ENCODE measurements around the gene LAMA4.

LAMA4 gene

GRCh38 chr6:112237595-112237994 lies 16.8 kb downstream of the LAMA4 start:
- no peak for DNase-seq

GRCh38 chr6:112237066-112237465 lies 17.3 kb downstream of the LAMA4 start:
- DNase-seq = no peak

GRCh38 chr6:112235956-112236355 lies 18.4 kb downstream of the LAMA4 start:
- DNase-seq = no peak

- no peak for DNase-seq
Measured at GRCh38 chr6:112234601-112235000, 19.8 kb downstream of the LAMA4 start.

- no peak for DNase-seq
Measured at GRCh38 chr6:112233847-112234246, 20.5 kb downstream of the LAMA4 start.

GRCh38 chr6:112232845-112233256 lies 21.5 kb downstream of the LAMA4 start:
- DNase-seq = no peak

- no peak for DNase-seq
Measured at GRCh38 chr6:112231594-112232060, 22.7 kb downstream of the LAMA4 start.

GRCh38 chr6:112231164-112231563 lies 23.2 kb downstream of the LAMA4 start:
- DNase-seq = no peak

- DNase-seq = no peak
Measured at GRCh38 chr6:112228480-112229332, 25.7 kb downstream of the LAMA4 start.

- no peak for DNase-seq
Measured at GRCh38 chr6:112227992-112228391, 26.4 kb downstream of the LAMA4 start.

- DNase-seq = no peak
Measured at GRCh38 chr6:112227411-112227810, 27.0 kb downstream of the LAMA4 start.

GRCh38 chr6:112225691-112226090 lies 28.7 kb downstream of the LAMA4 start:
- no peak for DNase-seq

- DNase-seq = no peak
Measured at GRCh38 chr6:112224088-112224487, 30.3 kb downstream of the LAMA4 start.

GRCh38 chr6:112223070-112223861 lies 31.1 kb downstream of the LAMA4 start:
- DNase-seq = no peak

GRCh38 chr6:112221981-112222852 lies 32.1 kb downstream of the LAMA4 start:
- no peak for DNase-seq

- DNase-seq = no peak
Measured at GRCh38 chr6:112221561-112221960, 32.8 kb downstream of the LAMA4 start.

- DNase-seq = no peak
Measured at GRCh38 chr6:112218563-112218962, 35.8 kb downstream of the LAMA4 start.

GRCh38 chr6:112216662-112217551 lies 37.5 kb downstream of the LAMA4 start:
- no peak for DNase-seq

- DNase-seq = no peak
Measured at GRCh38 chr6:112215488-112216284, 38.7 kb downstream of the LAMA4 start.

- no peak for DNase-seq
Measured at GRCh38 chr6:112214739-112215269, 39.6 kb downstream of the LAMA4 start.

- DNase-seq = no peak
Measured at GRCh38 chr6:112210852-112211251, 43.5 kb downstream of the LAMA4 start.

Measured in NCI-H187 treated with DMSO at 0.1 percent for 48 hours (cell line).